Activated B cell treated with CpG ODN at 0.5 μM for 24 hours (primary cell): Measurements from ENCODE around the gene OXSM. TPM values are rescaled to one million over a fixed set of nuclear protein-coding genes. Genes with fewer than 3 reads are reported as not detected.

Source experiments
- ATAC-seq: fragments of 200-7000 bp; cut with Tn5 transposase; one replicate; pipeline ENCODE4 v1.10.0; 2021; ENCODE audit warnings: low read depth, mild to moderate bottlenecking, moderate library complexity
- CTCF ChIA-PET: fragments of 350-600 bp; sonication (Branson Sonifier 250); formaldehyde crosslinking; loops from one replicate; lab custom pipeline; 2021; ENCODE audit warnings: antibody characterized with exemption; lab: Charles Lee
- POLR2A ChIA-PET: fragments of 350-600 bp; sonication (Branson Sonifier 250); formaldehyde crosslinking; loops from one replicate; lab custom pipeline; 2021; ENCODE audit warnings: antibody characterized with exemption; lab: Charles Lee
- DNase-seq: peaks from one replicate; pipeline ENCODE4 v3.0.0; 2022
- H3K27ac Mint-ChIP-seq: one replicate; pipeline ENCODE4 v1.8.0; 2020; ENCODE audit warnings: mixed read lengths
- H3K27me3 Mint-ChIP-seq: one replicate; pipeline ENCODE4 v1.8.0; 2021; ENCODE audit warnings: mixed read lengths
- H3K36me3 Mint-ChIP-seq: one replicate; pipeline ENCODE4 v1.8.0; 2021; ENCODE audit warnings: low read depth, mixed read lengths
- H3K4me1 Mint-ChIP-seq: one replicate; pipeline ENCODE4 v1.8.0; 2021; ENCODE audit warnings: mixed read lengths
- H3K4me3 Mint-ChIP-seq: one replicate; pipeline ENCODE4 v1.8.0; 2020; ENCODE audit warnings: mild to moderate bottlenecking, mixed read lengths
- H3K9me3 Mint-ChIP-seq: one replicate; pipeline ENCODE4 v1.8.0; 2020; ENCODE audit warnings: mixed read lengths
- intact Hi-C: fragments of 100-400 bp; cut with micrococcal nuclease; formaldehyde crosslinking; loops from one replicate; pipeline ENCODE4 v1.15.1; 2024
- total RNA-seq: library from RNA; stranded (reverse); gene quantifications from 2 replicates; pipeline ENCODE4 v1.2.3, GENCODE V29; 2022
- TF ChIP-seq, protein P1 (sequence below): fragments of 200-600 bp; IDR thresholded peaks from one replicate; pipeline ENCODE4 v1.8.0; 2022; ENCODE audit warnings: antibody characterized with exemption, mild to moderate bottlenecking

OXSM gene
- total RNA-seq, 1 donor from 2014 or later, result 12.6 TPM

DNA sequence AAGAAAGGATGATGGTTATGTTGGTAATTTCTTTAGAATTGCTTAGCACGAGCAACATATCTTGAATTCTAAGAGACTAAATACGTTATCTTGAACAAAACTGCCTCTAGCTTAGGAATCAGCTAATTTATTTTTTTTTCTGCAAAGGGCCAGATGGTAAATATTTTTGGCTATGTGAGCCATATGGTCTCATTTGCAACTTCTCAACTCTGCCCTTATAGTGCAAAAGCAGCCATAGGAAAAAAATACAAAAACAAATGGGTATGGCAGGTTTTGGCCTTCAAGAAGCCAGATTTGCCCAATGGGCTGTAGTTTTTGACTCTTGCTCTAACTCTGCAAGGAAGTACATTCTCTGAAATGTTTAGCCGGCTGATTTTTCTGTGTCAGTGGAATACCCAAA is 11.9 kb downstream of the OXSM start:
- ChIA-PET CTCF (no interaction called here), POLR2A (no interaction called here)
- intact Hi-C loops, result no loop called here
- Mint-ChIP-seq H3K4me1 (no peaks in the 10 kb centered on the region), H3K36me3 (no peaks in the 10 kb centered on the region), H3K4me3 (no peak overlapping the region), H3K9me3 (no peaks in the 10 kb centered on the region), H3K27ac (no peak overlapping the region), H3K27me3 (peaks cover 11% of the 10 kb centered on the region)
- ATAC-seq, result no peak
- TF ChIP-seq, protein P1, sequence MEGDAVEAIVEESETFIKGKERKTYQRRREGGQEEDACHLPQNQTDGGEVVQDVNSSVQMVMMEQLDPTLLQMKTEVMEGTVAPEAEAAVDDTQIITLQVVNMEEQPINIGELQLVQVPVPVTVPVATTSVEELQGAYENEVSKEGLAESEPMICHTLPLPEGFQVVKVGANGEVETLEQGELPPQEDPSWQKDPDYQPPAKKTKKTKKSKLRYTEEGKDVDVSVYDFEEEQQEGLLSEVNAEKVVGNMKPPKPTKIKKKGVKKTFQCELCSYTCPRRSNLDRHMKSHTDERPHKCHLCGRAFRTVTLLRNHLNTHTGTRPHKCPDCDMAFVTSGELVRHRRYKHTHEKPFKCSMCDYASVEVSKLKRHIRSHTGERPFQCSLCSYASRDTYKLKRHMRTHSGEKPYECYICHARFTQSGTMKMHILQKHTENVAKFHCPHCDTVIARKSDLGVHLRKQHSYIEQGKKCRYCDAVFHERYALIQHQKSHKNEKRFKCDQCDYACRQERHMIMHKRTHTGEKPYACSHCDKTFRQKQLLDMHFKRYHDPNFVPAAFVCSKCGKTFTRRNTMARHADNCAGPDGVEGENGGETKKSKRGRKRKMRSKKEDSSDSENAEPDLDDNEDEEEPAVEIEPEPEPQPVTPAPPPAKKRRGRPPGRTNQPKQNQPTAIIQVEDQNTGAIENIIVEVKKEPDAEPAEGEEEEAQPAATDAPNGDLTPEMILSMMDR, result no peak
- no peak for DNase-seq

DNA sequence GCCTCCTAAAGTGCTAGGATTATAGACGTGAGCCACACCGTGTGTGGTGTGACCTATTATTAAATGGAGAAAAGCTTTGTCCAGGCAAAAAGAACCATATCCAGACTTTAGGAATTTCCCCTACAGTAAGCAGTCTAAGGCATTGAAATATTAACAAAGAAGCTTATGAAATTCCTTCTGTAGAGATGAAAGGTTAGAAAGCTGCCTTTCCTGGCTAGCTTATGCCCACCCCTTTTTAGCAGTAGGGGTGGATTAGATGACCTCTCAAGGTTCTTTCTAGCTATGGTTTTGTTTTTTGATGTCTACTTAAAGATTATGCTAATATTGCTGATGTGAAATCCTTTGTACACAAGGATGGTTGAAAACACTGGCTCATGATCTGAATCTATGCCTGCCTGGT is 13.9 kb downstream of the OXSM start:
- intact Hi-C loops, result no loop called here
- Mint-ChIP-seq H3K36me3 (no peaks in the 10 kb centered on the region), H3K27ac (no peak overlapping the region), H3K9me3 (no peaks in the 10 kb centered on the region), H3K4me3 (no peak overlapping the region), H3K27me3 (peaks cover 11% of the 10 kb centered on the region), H3K4me1 (no peaks in the 10 kb centered on the region)
- TF ChIP-seq, protein P1, result no peak
- CTCF ChIA-PET, result interaction anchor here (0.9 kb wide), 1 partner anchor 11 kb away, joined by 3 read pairs; no protein-coding TSS in a partner anchor
- POLR2A ChIA-PET, result interaction anchor here (0.8 kb wide), 1 partner anchor 20 kb away, joined by 3 read pairs; the partner anchor contains the start of gene NGLY1
- no peak for ATAC-seq
- no peak for DNase-seq

DNA sequence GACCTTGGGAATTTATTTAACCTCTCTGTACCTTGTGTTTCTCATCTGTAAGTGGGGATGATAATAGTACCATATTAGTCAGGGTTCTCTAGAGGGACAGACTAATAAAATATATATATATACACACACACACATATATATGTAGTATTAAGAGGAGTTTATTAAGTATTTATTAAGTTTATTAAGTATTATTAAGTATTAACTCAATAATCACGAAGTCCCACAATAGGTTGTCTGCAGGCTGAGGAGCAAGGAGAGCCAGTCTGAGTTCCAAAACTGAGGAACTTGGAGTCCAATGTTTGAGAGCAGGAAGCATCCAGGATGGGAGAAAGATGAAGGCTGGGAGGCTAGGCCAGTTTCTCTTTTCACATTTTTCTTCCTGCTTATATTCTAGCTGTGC is 14.8 kb downstream of the OXSM start:
- H3K4me3 Mint-ChIP-seq, result no peak overlapping the region
- DNase-seq (no peak), ATAC-seq (no peak)
- intact Hi-C loops, result no loop called here
- TF ChIP-seq, protein P1, result no peak
- H3K9me3 Mint-ChIP-seq, result no peaks in the 10 kb centered on the region
- POLR2A ChIA-PET, result no interaction called here
- H3K27me3 Mint-ChIP-seq, result peaks cover 11% of the 10 kb centered on the region
- H3K27ac Mint-ChIP-seq, result no peak overlapping the region
- no peaks in the 10 kb centered on the region for H3K4me1 Mint-ChIP-seq
- CTCF ChIA-PET, result no interaction called here
- H3K36me3 Mint-ChIP-seq, result no peaks in the 10 kb centered on the region

DNA sequence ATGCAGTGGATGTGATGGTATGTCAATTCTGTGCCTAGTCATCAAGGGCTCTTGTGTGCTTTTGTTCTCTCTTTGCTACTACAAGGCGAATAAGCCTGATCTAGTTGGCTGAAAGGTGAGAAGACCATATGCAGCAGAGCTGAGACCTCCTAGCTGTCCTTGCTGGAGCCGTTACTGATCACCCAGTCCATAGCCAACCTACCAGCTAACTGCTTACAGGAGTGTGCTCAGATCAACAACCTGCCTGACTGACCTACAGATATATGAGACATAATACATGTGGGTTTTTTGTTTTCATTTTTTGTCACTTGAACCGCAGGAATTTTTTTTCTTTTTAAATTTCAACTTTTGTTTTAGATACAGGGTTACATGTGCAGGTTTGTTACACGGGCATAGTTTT is 22.8 kb downstream of the OXSM start:
- CTCF ChIA-PET, result no interaction called here
- Mint-ChIP-seq H3K4me1 (no peaks in the 10 kb centered on the region), H3K27ac (no peak overlapping the region), H3K27me3 (no peaks in the 10 kb centered on the region), H3K9me3 (no peaks in the 10 kb centered on the region), H3K4me3 (no peak overlapping the region), H3K36me3 (no peaks in the 10 kb centered on the region)
- POLR2A ChIA-PET, result no interaction called here
- TF ChIP-seq, protein P1, result no peak
- DNase-seq (no peak), ATAC-seq (no peak)
- intact Hi-C loops, result no loop called here

DNA sequence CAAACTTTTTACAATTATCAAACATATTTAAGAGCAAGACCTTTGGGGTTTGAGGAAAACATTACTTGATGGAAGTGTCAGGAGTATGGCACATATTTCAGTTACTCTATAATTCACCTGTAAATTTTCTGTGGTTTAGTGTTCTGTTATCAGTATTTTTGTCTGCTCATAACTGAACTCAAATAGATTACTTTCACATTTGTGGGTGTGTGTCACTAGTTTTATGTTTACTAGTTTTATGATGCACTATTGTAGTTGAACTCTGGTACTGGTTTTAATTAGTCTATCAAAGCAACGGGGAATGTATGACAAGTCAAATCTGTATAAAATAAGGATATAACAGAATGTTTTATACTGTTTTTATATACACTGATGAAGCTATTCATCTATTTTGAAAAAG is 27.2 kb downstream of the OXSM start:
- intact Hi-C loops, result no loop called here
- CTCF ChIA-PET, result no interaction called here
- H3K36me3 Mint-ChIP-seq, result no peaks in the 10 kb centered on the region
- TF ChIP-seq, protein P1, result no peak
- POLR2A ChIA-PET, result no interaction called here
- H3K9me3 Mint-ChIP-seq, result no peaks in the 10 kb centered on the region
- peaks cover under 1% of the 10 kb centered on the region for H3K27me3 Mint-ChIP-seq
- H3K4me3 Mint-ChIP-seq, result no peak overlapping the region
- H3K27ac Mint-ChIP-seq, result no peak overlapping the region
- DNase-seq (no peak), ATAC-seq (no peak)
- H3K4me1 Mint-ChIP-seq, result no peaks in the 10 kb centered on the region
